HuH-7 (cell line): ENCODE data around the gene CST4.
"Not testable (repeated sequence)": the region's sequence is repeated elsewhere in the genome, so short reads cannot be mapped to it uniquely, and the experiment has no call there.

Experiments
- DNase-seq: peaks from one replicate; pipeline ENCODE4 v3.0.0; 2011; ENCODE audit warnings: low spot score

Gene CST4

DNA sequence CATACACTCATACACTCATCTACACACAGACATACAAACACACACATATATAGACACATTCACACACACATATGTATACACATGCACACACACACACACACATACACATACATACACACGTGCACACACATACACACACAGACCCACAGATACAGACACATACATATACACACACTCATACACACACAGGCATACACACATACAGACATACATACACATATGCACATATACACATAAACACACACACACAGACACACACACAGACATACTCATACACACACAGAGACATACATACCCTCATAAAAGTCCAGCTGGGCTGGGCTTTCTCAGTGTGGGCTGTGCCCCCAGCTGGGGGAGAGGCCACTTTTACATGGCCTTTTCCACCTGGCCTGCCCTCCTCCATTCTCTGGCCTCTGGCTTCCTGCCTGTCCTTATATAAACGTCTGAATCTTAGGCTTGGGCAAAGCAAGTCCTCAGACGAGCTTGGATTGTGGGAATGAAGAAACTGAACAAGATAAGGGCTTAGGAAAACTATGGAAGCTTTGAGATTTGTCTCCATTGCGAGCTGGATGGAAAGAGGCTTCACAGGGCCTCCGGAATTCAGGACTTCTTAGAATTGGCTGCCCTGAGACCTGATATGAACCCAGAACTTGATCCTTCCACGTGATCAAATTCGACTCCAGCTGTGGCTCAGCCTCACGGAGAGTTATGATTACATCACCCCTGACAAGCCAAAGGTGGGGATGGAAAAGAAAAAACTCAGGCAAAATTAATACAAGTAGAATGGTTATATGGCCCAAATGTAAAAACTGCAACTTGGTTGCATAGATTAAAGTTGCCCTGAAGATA lies 28.6 kb downstream of the CST4 start:
- DNase-seq = peak; percentile 73

- not testable (repeated sequence) for DNase-seq
Observed at GRCh38 chr20:23659610-23659988, 29.2 kb downstream of the CST4 start.

- DNase-seq = no peak
Observed at GRCh38 chr20:23658989-23659609, 29.7 kb downstream of the CST4 start.

DNA sequence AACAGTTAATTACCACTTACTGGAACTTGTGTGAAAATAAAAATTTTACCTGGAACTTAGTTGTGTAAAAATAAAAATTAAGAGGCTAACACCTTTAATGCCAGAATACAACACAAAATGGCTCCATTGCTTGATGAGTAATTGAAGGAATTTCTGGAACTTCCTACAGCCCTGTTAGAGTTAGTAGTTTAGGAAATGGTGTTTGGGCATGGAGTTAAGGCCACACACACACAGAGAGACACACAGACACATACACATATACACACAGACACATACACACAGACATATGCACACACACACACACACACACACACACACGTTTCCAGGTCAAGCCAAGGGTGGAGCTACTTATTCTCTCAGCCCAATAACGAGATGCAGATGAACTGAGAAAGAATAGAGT lies 30.5 kb downstream of the CST4 start:
- DNase-seq = no peak

DNA sequence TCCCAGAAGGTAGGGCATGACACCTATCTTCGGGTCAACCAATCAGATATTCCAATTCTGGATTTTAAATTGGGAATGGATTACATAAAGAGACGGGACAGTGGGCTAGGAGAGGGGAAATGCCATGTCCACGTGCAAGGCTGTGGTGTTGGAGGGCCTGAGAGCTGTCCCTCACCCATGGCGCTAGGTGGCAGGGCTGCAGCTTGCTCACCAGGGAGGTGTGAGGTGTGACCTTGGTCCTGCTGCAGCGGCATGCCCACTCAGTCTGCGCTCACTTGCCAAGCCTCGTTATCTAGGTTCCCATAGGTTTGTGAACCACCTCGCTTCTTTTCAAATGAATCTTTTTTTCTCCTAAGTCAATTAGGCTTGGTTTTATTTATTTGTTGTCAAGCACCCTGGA lies 31.6 kb downstream of the CST4 start:
- no peak for DNase-seq

DNA sequence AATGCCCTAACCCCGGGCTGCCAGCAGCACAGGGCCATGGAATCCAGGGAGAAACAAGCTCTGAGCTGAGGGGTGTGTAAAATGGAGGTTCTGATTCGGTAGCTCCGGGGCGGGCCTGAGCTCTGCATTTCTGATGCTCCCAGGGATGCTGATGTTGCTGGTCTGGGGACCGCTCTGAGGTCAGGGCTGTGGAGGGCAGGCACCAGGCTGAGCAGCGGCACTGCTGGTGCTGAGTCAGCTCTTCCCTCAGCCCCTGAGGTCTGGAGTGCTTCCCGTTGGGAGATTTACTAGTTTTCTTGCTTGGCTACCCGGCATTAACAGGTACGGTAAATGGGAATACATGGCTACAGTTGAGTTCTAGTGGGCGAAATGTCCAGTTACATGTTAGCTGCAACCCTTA lies 32.5 kb downstream of the CST4 start:
- DNase-seq = no peak

GRCh38 chr20:23655491-23656211 lies 33.2 kb downstream of the CST4 start:
- no peak for DNase-seq

DNA sequence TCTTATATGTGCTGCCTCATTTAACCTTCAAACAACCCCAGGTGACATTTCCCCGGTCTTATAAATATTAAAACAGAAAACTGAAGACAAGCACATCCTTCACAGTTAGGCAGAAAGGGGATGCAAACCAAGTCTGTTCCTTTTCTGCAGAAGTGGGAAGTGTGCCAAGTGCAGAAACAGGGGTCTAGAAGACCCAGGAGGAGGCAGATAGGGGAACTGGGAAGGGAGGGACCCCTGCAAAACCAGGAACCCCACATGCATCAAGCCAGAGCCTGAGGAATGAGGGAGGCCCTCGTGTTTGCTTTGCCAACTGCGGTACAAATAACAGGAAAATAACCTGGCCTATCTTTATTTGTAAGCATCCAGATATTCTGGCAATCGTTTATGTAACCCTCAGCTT lies 34.1 kb downstream of the CST4 start:
- DNase-seq = no peak

DNA sequence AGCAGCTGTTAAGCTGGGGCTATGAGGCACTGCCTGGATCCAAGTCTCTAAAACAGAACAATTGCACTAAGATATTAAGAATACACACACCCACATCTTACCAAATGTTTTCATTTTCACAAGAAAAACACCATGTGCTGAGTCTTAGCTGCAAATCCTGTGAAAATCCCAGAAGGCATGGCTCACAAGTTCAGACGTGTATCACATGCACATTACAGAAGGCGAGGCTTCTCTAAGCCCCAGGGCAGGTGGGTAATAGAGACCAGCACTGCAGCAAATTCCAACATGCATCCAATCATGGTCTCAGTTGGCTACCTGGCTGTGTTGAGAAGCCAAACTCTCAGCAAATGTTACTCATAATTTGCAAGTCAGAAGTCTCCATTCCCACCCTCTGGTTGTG lies 34.8 kb downstream of the CST4 start:
- no peak for DNase-seq

GRCh38 chr20:23653400-23653938 lies 35.4 kb downstream of the CST4 start:
- DNase-seq = no peak

DNA sequence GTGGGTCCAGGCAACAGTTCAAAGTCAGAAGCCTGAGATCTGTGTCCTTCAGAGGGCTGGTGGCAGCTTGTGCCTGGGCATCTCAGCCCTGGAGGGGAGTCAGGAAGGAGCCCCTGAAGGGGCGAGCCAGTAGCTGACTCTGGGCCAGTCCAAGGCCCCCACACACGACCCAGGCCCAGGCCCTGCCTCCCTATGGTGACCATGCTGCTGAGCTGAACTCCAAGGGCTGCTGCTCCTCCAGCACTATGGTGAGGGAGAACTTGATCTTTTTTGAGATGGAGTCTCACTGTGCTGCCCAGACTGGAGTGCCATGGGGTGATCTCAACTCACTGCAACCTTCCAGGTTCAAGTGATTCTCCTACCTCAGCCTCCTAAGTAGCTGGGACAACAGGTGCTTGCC lies 35.9 kb downstream of the CST4 start:
- no peak for DNase-seq

DNA sequence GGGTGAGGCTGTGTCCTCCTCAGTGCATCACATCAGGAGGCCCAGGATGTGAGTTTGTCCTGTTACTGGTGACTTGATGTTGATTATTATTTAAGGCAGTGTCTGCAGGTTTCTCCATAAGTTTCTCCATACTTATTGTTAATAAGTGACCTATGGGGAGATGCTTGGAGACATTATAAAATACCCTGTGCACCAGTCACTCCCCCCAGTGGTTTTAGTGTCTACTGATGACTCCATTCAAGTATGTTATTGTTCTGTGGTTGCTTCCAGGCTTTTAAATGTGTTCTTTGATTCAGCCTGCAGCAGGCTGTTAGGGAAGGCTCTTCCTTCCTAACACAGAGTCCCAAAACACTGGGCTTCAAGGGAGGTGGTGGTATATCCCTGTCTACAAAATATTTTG lies 36.5 kb downstream of the CST4 start:
- DNase-seq = no peak

- no peak for DNase-seq
Observed at GRCh38 chr20:23651117-23651516, 37.7 kb downstream of the CST4 start.

- DNase-seq = no peak
Observed at GRCh38 chr20:23649830-23650417, 38.9 kb downstream of the CST4 start.

- DNase-seq = no peak
Observed at GRCh38 chr20:23649242-23649641, 39.6 kb downstream of the CST4 start.

GRCh38 chr20:23647346-23647745 lies 41.5 kb downstream of the CST4 start:
- no peak for DNase-seq

GRCh38 chr20:23646106-23646873 lies 42.5 kb downstream of the CST4 start:
- no peak for DNase-seq

DNA sequence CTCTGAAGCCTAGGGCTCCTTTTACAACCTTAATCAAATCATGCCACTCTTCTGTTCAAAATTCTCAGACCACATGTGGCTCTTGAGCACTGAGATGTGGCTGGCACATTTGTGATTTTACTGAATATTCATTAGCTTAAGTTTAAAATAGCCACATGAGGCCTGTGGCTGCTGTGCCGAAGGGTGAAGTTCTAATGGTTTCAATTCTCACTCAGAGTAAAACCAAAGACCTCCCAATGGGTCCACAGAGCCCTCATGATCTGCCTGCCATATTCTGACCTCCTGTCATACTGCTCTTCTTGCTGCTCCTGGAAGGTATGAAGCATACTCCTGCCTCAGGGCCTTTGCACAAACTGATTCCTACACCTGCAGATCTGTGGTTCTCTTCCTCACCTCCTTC lies 43.3 kb downstream of the CST4 start:
- DNase-seq = no peak

DNA sequence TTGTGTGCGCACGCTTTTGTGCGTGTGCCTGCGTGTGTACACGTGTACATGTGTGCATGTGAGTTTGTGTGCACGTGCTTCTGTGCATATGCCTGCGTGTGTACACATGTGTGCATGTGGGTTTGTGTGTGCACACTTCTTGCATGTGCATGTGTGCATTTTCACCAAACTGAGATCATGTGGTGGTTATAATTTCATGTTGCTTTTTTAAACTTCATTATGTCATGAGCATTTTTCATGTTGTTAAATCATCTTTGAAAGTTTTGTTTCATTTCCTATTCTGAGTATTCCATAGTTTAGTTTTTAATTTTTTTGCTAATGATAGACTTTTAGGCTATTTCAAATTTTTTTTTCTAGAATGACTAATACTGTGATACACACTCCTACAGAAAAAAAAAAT lies 44.7 kb downstream of the CST4 start:
- DNase-seq = no peak

DNA sequence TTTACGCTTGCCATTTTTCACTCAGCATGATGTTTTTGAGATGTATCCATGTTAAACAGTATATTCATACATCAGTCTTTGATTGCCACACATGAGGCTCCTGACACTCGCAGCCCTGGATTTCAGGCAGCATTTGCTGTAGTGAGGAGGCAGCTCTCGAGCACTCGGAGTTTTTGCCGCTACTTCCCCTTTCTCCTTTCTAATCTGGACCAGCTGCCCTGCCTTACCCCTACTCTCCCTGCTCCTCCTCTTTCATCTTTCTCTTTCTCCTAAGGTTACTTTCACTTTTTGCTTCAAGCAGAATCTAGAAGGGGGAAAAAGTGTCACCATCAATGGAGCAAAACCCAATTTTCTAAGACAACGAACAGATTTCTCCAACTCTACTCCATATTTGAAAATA lies 45.2 kb downstream of the CST4 start:
- no peak for DNase-seq

GRCh38 chr20:23641936-23642751 lies 46.7 kb downstream of the CST4 start:
- DNase-seq = no peak
